H9 (cell line): ENCODE results near the gene ERFE. TPM values are rescaled to one million over a fixed set of nuclear protein-coding genes. Genes with fewer than 3 reads are reported as not detected.

Experiments used
- DNase-seq: peaks from one replicate; pipeline ENCODE4 v3.0.0-alpha.2; 2017
- H2AFZ ChIP-seq: one replicate; pipeline ENCODE4 v1.6.1; 2013; ENCODE audit warnings: mild to moderate bottlenecking, low read length, control low read depth, moderate library complexity
- H2AK5ac ChIP-seq: 2 replicates; pipeline ENCODE4 v1.6.1; 2013; ENCODE audit warnings: low read length, control low read depth, mixed read lengths; ENCODE audit not compliant: insufficient read length
- H2BK120ac ChIP-seq: one replicate; pipeline ENCODE4 v1.6.1; 2013; ENCODE audit warnings: low read depth, mild to moderate bottlenecking, low read length, control low read depth, inconsistent platforms; ENCODE audit not compliant: poor library complexity, severe bottlenecking
- H2BK12ac ChIP-seq: 2 replicates; pipeline ENCODE4 v1.6.1; 2013; ENCODE audit warnings: low read length, control low read depth, mixed read lengths, low read depth; ENCODE audit not compliant: insufficient read length
- H2BK15ac ChIP-seq: 2 replicates; pipeline ENCODE4 v1.6.1; 2013; ENCODE audit warnings: low read depth, low read length, control low read depth
- H2BK20ac ChIP-seq: one replicate; pipeline ENCODE4 v1.6.1; 2013; ENCODE audit warnings: low read depth, mild to moderate bottlenecking, low read length, control low read depth, inconsistent platforms; ENCODE audit not compliant: poor library complexity, severe bottlenecking
- H2BK5ac ChIP-seq: 2 replicates; pipeline ENCODE4 v1.6.1; 2013; ENCODE audit warnings: low read length, control low read depth, mixed read lengths; ENCODE audit not compliant: insufficient read length
- H3K14ac ChIP-seq: 2 replicates; pipeline ENCODE4 v1.6.1; 2013; ENCODE audit warnings: low read length, control low read depth; ENCODE audit not compliant: insufficient read depth
- H3K18ac ChIP-seq: 2 replicates; pipeline ENCODE4 v1.6.1; 2013; ENCODE audit warnings: low read depth, mild to moderate bottlenecking, mixed read lengths, low read length, control low read depth; ENCODE audit not compliant: insufficient read length
- H3K23ac ChIP-seq: 2 replicates; pipeline ENCODE4 v1.6.1; 2013; ENCODE audit warnings: low read length, control low read depth, mixed read lengths, low read depth; ENCODE audit not compliant: insufficient read length
- H3K23me2 ChIP-seq: 2 replicates; pipeline ENCODE4 v1.6.1; 2013; ENCODE audit warnings: low read depth, mild to moderate bottlenecking, mixed read lengths, low read length, control low read depth; ENCODE audit not compliant: insufficient read length, poor library complexity, severe bottlenecking
- H3K27ac ChIP-seq: 2 replicates; pipeline ENCODE4 v1.5.1; 2013; ENCODE audit warnings: low read length, control low read depth, mixed read lengths, low read depth; ENCODE audit not compliant: insufficient read length
- H3K27me3 ChIP-seq: 2 replicates; pipeline ENCODE4 v1.6.1; 2013; ENCODE audit warnings: low read length, control low read depth, inconsistent platforms; ENCODE audit not compliant: insufficient read depth
- H3K4ac ChIP-seq: 2 replicates; pipeline ENCODE4 v1.6.1; 2013; ENCODE audit warnings: low read depth, mild to moderate bottlenecking, control low read depth, inconsistent platforms, low read length, moderate library complexity
- H3K4me1 ChIP-seq: 2 replicates; pipeline ENCODE4 v1.6.1; 2013; ENCODE audit warnings: low read length, control low read depth, inconsistent platforms; ENCODE audit not compliant: insufficient read depth
- H3K4me2 ChIP-seq: 2 replicates; pipeline ENCODE4 v1.6.1; 2013; ENCODE audit warnings: low read length, control low read depth, mixed read lengths; ENCODE audit not compliant: insufficient read length, insufficient read depth
- H3K56ac ChIP-seq: 2 replicates; pipeline ENCODE4 v1.6.1; 2013; ENCODE audit warnings: low read depth, mild to moderate bottlenecking, mixed read lengths, low read length, control low read depth; ENCODE audit not compliant: insufficient read length
- H3K79me1 ChIP-seq: 2 replicates; pipeline ENCODE4 v1.6.1; 2013; ENCODE audit warnings: low read depth, mild to moderate bottlenecking, moderate library complexity, low read length, control low read depth, inconsistent platforms; ENCODE audit not compliant: insufficient read depth, poor library complexity, severe bottlenecking
- H3K79me2 ChIP-seq: 2 replicates; pipeline ENCODE4 v1.6.1; 2013; ENCODE audit warnings: low read length, control low read depth, inconsistent platforms; ENCODE audit not compliant: insufficient read depth
- H3K9ac ChIP-seq: 2 replicates; pipeline ENCODE4 v1.6.1; 2013; ENCODE audit warnings: low read length, control low read depth, mixed read lengths; ENCODE audit not compliant: insufficient read length; ENCODE audit errors: extremely low read depth
- H3K9me3 ChIP-seq: one replicate; pipeline ENCODE4 v1.6.1; 2013; ENCODE audit warnings: low read depth, low read length, inconsistent platforms; ENCODE audit not compliant: control insufficient read depth
- H3T11ph ChIP-seq: one replicate; pipeline ENCODE4 v1.6.1; 2013; ENCODE audit warnings: mild to moderate bottlenecking, low read length, control low read depth, inconsistent platforms
- H4K20me1 ChIP-seq: one replicate; pipeline ENCODE4 v1.6.1; 2013; ENCODE audit not compliant: control insufficient read depth, insufficient read length, insufficient read depth
- H4K5ac ChIP-seq: 2 replicates; pipeline ENCODE4 v1.6.1; 2013; ENCODE audit warnings: low read depth, mild to moderate bottlenecking, mixed read lengths, low read length, control low read depth; ENCODE audit not compliant: insufficient read length
- H4K8ac ChIP-seq: replicated peaks from 2 replicates; pipeline ENCODE4 v1.6.1; 2013; ENCODE audit warnings: low read length, control low read depth, mixed read lengths, low read depth; ENCODE audit not compliant: insufficient read length
- H4K91ac ChIP-seq: 2 replicates; pipeline ENCODE4 v1.6.1; 2013; ENCODE audit warnings: low read depth, mild to moderate bottlenecking, moderate library complexity, mixed read lengths, low read length, control low read depth; ENCODE audit not compliant: insufficient read length
- H3K27ac Mint-ChIP-seq, 3 experiments: 2 replicates in 2 of 3; 3 replicates in 1 of 3; pipeline ENCODE4 v1.8.0; 2020 to 2021; ENCODE audit warnings: mixed read lengths in 3 of 3, mild to moderate bottlenecking in 1 of 3, moderate library complexity in 1 of 3
- H3K27me3 Mint-ChIP-seq: 2 replicates; pipeline ENCODE4 v1.8.0; 2021; ENCODE audit warnings: low read depth, mild to moderate bottlenecking, moderate library complexity, mixed read lengths
- H3K36me3 Mint-ChIP-seq, 3 experiments: 2 replicates in 2 of 3; 3 replicates in 1 of 3; pipeline ENCODE4 v1.8.0; 2020 to 2021; ENCODE audit warnings: low read depth in 3 of 3, mixed read lengths in 3 of 3; ENCODE audit not compliant: insufficient read depth in 1 of 3
- H3K4me1 Mint-ChIP-seq, 2 experiments: 2 replicates each; pipeline ENCODE4 v1.8.0; 2020; ENCODE audit warnings: mixed read lengths in 2 of 2
- H3K4me3 Mint-ChIP-seq, 2 experiments: 2 replicates in 1 of 2; 3 replicates in 1 of 2; pipeline ENCODE4 v1.8.0; 2020 to 2021; ENCODE audit warnings: mild to moderate bottlenecking in 2 of 2, mixed read lengths in 2 of 2, moderate library complexity in 1 of 2
- H3K9me3 Mint-ChIP-seq, 2 experiments: 2 replicates in 1 of 2; 3 replicates in 1 of 2; pipeline ENCODE4 v1.8.0; 2020; ENCODE audit warnings: mild to moderate bottlenecking in 2 of 2, mixed read lengths in 2 of 2, moderate library complexity in 1 of 2
- WGBS: extraction: QIAGEN DNeasy Blood & Tissue Kit; methylation state at CpG from one replicate; pipeline ENCODE4 v1.1.7; 2013; ENCODE audit warnings: missing lambda C conversion rate, low lambda C conversion rate, mixed read lengths; ENCODE audit not compliant: insufficient read length; ENCODE audit errors: extremely low coverage; 5-methylcytosine and 5-hydroxymethylcytosine counted together
- total RNA-seq: library from RNA; stranded (reverse); gene quantifications from 2 replicates; pipeline ENCODE4 v1.2.1, GENCODE V29; 2021
- TF ChIP-seq, protein P1 (sequence below): fragments of 200-600 bp; sonication (generic); conservative IDR thresholded peaks from 3 replicates; pipeline ENCODE4 v1.8.0; 2021; ENCODE audit warnings: antibody characterized with exemption, mild to moderate bottlenecking

The ERFE gene
- total RNA-seq, 1 experiment from 2014 or later, result 2.1 TPM

DNA sequence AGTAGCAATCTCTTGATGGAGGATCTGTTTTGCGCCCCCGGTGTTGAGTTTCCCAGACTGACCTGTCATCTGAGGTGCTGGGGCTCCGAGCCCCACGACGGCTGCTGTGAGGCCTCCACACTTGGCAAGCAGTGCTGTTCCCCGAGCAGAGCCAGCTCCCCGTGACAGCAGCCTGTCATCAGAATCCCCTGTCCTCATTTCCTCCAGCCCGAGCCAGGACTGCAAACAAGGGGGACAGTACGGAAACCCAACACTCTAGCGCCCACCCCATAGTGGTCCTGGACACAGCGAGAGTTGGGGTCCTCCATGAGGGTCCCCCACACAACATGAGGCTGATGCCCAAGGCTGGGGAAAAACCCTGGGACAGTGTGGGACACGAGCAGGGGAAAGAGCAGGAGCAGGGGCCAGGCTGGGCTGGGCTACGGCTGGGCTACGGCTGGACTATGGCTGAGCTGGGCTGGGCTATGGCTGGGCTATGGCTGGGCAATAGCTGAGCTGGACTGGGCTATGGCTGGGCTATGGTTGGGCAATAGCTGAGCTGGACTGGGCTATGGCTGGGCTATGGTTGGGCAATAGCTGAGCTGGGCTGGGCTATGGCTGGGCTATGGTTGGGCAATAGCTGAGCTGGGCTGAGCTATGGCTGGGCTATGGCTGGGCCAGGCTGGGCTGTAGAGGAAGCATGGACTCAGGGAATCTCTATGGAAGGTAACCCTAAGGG lies 21.8 kb upstream of the ERFE start:
- no peak overlapping the region for H3K14ac ChIP-seq
- Mint-ChIP-seq H3K27ac (no peak overlapping the region), H3K9me3 (no peaks in the 10 kb centered on the region), H3K36me3 (no peaks in the 10 kb centered on the region), H3K4me1 (no peaks in the 10 kb centered on the region), H3K27me3 (no peaks in the 10 kb centered on the region; the same call in 1 of the 2 replicates), H3K4me3 (no peak overlapping the region)
- no peak overlapping the region for H3K9ac ChIP-seq
- no peak overlapping the region for H3K18ac ChIP-seq
- no peak overlapping the region for H3K4ac ChIP-seq
- H2BK20ac ChIP-seq, result no peak overlapping the region
- no peak overlapping the region for H3K23ac ChIP-seq
- H4K8ac ChIP-seq, result no peak overlapping the region
- no peaks in the 10 kb centered on the region for H3K23me2 ChIP-seq
- no peak overlapping the region for H2BK5ac ChIP-seq
- H3K56ac ChIP-seq, result no peak overlapping the region
- no peak overlapping the region for H2BK120ac ChIP-seq
- TF ChIP-seq, protein P1, sequence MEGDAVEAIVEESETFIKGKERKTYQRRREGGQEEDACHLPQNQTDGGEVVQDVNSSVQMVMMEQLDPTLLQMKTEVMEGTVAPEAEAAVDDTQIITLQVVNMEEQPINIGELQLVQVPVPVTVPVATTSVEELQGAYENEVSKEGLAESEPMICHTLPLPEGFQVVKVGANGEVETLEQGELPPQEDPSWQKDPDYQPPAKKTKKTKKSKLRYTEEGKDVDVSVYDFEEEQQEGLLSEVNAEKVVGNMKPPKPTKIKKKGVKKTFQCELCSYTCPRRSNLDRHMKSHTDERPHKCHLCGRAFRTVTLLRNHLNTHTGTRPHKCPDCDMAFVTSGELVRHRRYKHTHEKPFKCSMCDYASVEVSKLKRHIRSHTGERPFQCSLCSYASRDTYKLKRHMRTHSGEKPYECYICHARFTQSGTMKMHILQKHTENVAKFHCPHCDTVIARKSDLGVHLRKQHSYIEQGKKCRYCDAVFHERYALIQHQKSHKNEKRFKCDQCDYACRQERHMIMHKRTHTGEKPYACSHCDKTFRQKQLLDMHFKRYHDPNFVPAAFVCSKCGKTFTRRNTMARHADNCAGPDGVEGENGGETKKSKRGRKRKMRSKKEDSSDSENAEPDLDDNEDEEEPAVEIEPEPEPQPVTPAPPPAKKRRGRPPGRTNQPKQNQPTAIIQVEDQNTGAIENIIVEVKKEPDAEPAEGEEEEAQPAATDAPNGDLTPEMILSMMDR, result no peak
- no peaks in the 10 kb centered on the region for H3K79me1 ChIP-seq
- H4K20me1 ChIP-seq, result peaks cover 2% of the 10 kb centered on the region
- DNase-seq, result no peak
- no peak overlapping the region for H2AFZ ChIP-seq
- no CpG with 5 or more reads among the region's 14 CpGs for WGBS
- no peak overlapping the region for H4K5ac ChIP-seq
- H3K4me1 ChIP-seq, result no peaks in the 10 kb centered on the region
- no peaks in the 10 kb centered on the region for H3K27me3 ChIP-seq
- H4K91ac ChIP-seq, result no peak overlapping the region
- H3K4me2 ChIP-seq, result no peak overlapping the region
- no peak overlapping the region for H2BK15ac ChIP-seq
- no peak overlapping the region for H2BK12ac ChIP-seq
- no peaks in the 10 kb centered on the region for H3K79me2 ChIP-seq
- no peak overlapping the region for H3T11ph ChIP-seq
- H3K27ac ChIP-seq, result no peak overlapping the region
- H3K9me3 ChIP-seq, result no peaks in the 10 kb centered on the region
- H2AK5ac ChIP-seq, result no peak overlapping the region
